Ovary (tissue), 3 donors: ENCODE data around the gene PCSK5.

Experiments used
- POLR2A ChIP-seq: fragments of 450-650 bp; IDR thresholded peaks from one replicate; pipeline ENCODE4 v1.6.1; 2017; ENCODE audit warnings: antibody characterized with exemption, mild to moderate bottlenecking, moderate library complexity
- TF ChIP-seq, protein P1 (sequence below), 3 donors: fragments of 450-650 bp in 2 of 3; fragments of 200-600 bp in 1 of 3; IDR thresholded peaks; one replicate each; pipeline versions ENCODE4 v1.5.1 to v1.8.0; 2016 to 2022; ENCODE audit warnings: antibody characterized with exemption in 3 of 3, mild to moderate bottlenecking in 1 of 3
- donor health status: DM: no; HTN: no; CAD: no.

DNA sequence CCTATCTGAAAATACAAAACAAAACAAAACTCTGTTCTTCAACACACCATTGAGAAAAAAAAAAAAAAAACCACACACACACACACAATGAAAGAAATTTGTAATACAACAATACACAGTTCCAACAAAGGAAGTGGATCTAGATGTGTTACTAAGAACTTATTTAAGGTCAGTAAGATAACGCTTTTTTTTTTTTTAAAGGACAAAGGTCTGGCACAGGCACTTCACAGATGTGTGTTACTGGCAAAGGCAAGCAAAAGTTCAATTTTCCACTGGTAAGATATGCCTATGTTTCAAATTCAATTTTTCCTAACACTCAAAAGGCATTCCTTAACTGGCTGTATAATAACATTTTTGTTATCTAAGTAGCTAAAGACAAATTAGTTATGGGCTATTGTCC, 500.2 kb downstream of the PCSK5 start:
- no peak for TF ChIP-seq POLR2A
- TF ChIP-seq, protein P1, sequence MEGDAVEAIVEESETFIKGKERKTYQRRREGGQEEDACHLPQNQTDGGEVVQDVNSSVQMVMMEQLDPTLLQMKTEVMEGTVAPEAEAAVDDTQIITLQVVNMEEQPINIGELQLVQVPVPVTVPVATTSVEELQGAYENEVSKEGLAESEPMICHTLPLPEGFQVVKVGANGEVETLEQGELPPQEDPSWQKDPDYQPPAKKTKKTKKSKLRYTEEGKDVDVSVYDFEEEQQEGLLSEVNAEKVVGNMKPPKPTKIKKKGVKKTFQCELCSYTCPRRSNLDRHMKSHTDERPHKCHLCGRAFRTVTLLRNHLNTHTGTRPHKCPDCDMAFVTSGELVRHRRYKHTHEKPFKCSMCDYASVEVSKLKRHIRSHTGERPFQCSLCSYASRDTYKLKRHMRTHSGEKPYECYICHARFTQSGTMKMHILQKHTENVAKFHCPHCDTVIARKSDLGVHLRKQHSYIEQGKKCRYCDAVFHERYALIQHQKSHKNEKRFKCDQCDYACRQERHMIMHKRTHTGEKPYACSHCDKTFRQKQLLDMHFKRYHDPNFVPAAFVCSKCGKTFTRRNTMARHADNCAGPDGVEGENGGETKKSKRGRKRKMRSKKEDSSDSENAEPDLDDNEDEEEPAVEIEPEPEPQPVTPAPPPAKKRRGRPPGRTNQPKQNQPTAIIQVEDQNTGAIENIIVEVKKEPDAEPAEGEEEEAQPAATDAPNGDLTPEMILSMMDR (IDR thresholded peaks at IDR 0.05), result no peak
